Thyroid gland (tissue), 4 donors: ENCODE measurements around the gene OGG1.

Experiments used
- POLR2A ChIP-seq, 2 donors: fragments of 450-650 bp; IDR thresholded peaks; one replicate each; pipeline ENCODE4 v1.6.1; 2017; ENCODE audit warnings: antibody characterized with exemption in 2 of 2, mild to moderate bottlenecking in 2 of 2, moderate library complexity in 1 of 2
- TF ChIP-seq, protein P1 (sequence below), 6 experiments: fragments of 200-600 bp in 3 of 6; fragments of 450-650 bp in 3 of 6; sonication (generic) in 3 of 6; IDR thresholded peaks; one replicate each; pipeline ENCODE4 v1.5.1; 2016 to 2019; ENCODE audit warnings: antibody characterized with exemption in 6 of 6, mild to moderate bottlenecking in 2 of 6, inconsistent platforms in 1 of 6, moderate library complexity in 1 of 6

DNA sequence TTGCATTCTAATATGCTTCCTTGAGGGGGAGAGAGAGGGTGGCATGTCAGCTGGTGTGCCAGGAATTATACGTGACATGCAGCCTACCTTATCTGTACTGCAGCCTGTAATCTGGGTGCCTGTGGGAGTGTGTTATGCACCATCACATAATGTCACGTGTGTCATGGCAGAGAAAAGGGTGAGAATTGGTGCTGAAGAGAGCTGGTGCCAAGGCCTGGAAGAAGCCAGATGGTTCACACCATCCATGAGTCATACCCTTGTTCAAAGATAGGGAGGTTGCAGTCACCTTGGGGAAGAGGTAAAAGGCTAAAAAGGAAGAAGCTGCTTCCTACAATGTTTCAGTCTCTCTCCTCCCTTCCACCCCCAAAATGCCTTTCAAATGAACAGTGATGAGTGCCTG is 12.9 kb upstream of the OGG1 start:
- TF ChIP-seq POLR2A (IDR thresholded peaks at IDR 0.05) = no peak
- TF ChIP-seq, protein P1, sequence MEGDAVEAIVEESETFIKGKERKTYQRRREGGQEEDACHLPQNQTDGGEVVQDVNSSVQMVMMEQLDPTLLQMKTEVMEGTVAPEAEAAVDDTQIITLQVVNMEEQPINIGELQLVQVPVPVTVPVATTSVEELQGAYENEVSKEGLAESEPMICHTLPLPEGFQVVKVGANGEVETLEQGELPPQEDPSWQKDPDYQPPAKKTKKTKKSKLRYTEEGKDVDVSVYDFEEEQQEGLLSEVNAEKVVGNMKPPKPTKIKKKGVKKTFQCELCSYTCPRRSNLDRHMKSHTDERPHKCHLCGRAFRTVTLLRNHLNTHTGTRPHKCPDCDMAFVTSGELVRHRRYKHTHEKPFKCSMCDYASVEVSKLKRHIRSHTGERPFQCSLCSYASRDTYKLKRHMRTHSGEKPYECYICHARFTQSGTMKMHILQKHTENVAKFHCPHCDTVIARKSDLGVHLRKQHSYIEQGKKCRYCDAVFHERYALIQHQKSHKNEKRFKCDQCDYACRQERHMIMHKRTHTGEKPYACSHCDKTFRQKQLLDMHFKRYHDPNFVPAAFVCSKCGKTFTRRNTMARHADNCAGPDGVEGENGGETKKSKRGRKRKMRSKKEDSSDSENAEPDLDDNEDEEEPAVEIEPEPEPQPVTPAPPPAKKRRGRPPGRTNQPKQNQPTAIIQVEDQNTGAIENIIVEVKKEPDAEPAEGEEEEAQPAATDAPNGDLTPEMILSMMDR (IDR thresholded peaks at IDR 0.05) = no peak
